ENCODE measurements around the gene AKAP12. TPM values are rescaled to one million over a fixed set of nuclear protein-coding genes. Genes with fewer than 3 reads are reported as not detected.

Gene AKAP12
- total and polyA plus RNA-seq, 7 donors: 2.5 to 13.1 (median 7.5) TPM

DNA sequence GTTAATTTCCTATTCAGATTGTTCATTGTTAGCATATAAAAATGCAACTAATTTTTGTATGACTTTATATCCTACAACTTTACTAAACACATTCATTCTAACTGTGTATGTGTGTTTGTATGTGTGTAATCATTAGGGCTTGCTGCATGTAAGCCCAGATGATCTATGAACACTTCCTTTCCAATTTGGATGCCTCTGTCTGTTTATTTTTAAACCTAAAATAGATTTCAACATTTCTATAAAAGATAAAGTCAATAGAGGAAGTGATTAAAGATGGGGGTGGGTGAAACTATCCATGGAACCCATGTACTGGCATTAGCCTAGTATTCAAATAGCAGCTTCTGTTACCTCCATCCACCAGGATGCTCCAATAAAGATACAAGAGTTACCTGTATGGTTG lies 15.7 kb upstream of the AKAP12 start:
- H3K4me1 ChIP-seq: no peaks in the 10 kb centered on the region
- no peak for ATAC-seq

DNA sequence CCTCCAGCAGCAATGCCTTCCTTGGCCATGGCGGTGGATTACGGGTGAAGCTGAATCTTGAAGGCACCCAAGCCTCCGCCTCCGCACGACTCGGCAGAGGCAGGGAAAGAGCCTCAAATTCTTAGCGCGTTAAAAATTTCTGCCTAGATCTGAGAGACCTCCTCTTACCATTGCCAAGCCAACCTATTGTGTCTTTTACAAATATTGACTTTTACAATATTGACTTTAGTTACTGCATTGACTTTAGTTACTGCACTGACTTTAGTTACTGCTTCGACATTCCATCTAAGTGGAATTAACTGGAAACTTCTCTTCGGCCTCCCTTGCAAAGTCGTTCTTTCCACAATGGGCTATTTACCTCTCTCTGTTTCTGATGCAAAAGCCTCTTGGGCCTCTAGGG lies 13.8 kb upstream of the AKAP12 start:
- no peak for DNase-seq
- H3K36me3 ChIP-seq (ENCODE audit: insufficient read depth in 1 of 2, low read depth in 1 of 2): no peaks in the 10 kb centered on the region
- WGBS, 3 donors: 93 to 98% (median 96%) methylated on average over 11 of the region's 11 CpGs
- intact Hi-C loops (cut with DNase I): no loop called here
- no peak for ATAC-seq
- H3K4me3 ChIP-seq: no peak overlapping the region
- TF ChIP-seq, protein P1, sequence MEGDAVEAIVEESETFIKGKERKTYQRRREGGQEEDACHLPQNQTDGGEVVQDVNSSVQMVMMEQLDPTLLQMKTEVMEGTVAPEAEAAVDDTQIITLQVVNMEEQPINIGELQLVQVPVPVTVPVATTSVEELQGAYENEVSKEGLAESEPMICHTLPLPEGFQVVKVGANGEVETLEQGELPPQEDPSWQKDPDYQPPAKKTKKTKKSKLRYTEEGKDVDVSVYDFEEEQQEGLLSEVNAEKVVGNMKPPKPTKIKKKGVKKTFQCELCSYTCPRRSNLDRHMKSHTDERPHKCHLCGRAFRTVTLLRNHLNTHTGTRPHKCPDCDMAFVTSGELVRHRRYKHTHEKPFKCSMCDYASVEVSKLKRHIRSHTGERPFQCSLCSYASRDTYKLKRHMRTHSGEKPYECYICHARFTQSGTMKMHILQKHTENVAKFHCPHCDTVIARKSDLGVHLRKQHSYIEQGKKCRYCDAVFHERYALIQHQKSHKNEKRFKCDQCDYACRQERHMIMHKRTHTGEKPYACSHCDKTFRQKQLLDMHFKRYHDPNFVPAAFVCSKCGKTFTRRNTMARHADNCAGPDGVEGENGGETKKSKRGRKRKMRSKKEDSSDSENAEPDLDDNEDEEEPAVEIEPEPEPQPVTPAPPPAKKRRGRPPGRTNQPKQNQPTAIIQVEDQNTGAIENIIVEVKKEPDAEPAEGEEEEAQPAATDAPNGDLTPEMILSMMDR (IDR thresholded peaks at IDR 0.05): no peak
- H3K27ac ChIP-seq: no peak overlapping the region
- H3K4me1 ChIP-seq: no peaks in the 10 kb centered on the region
- peaks cover 0 to 2% (median 0%) of the 10 kb centered on the region in 3 donors for H3K27me3 ChIP-seq (ENCODE audit: insufficient read depth in 3 of 3, low read length in 2 of 3)
- H3K9me3 ChIP-seq: no peaks in the 10 kb centered on the region

More for the DNA sequence above, 15.7 kb upstream of the AKAP12 start:
- no peaks in the 10 kb centered on the region for H3K27me3 ChIP-seq (ENCODE audit: insufficient read depth in 3 of 3, low read length in 2 of 3)
- intact Hi-C loops (cut with DNase I): no loop called here
- DNase-seq: no peak
- H3K36me3 ChIP-seq (ENCODE audit: insufficient read depth in 1 of 2, low read depth in 1 of 2): no peaks in the 10 kb centered on the region
- no peak overlapping the region for H3K4me3 ChIP-seq
- H3K27ac ChIP-seq: no peak overlapping the region
- H3K9me3 ChIP-seq: no peaks in the 10 kb centered on the region
- TF ChIP-seq, protein P1 (IDR thresholded peaks at IDR 0.05): no peak

DNA sequence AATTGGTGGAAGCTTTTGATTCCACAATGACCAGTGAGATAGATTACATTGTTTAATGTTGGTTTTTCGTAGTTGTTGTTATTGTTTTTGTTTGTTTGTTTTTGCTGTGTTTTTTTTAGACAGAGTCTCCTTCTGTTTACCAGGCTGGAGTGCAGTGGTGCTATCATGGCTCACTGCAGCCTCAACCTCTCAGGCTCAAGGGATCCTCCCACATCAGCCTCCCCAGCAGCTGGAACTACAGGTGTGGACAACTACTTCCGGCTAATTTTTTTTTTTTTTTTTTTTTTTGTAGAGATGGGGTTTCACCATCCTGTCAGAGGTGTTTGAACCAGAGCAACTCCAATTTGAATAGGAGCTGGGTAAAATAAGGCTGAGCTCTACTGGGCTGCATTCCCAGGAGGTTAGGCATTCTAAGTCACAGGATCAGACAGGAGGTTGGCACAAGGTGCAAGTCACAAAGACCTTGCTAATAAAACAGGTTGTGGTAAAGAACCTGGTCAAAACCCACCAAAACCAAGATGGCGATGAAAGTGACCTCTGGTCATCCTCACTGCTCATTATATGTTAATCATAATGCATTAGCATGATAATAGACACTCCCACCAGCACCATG lies 10.9 kb upstream of the AKAP12 start:
- H3K4me1 ChIP-seq: no peaks in the 10 kb centered on the region
- DNase-seq: no peak
- H3K36me3 ChIP-seq (ENCODE audit: insufficient read depth in 1 of 2, low read depth in 1 of 2): no peaks in the 10 kb centered on the region
- no peak overlapping the region for H3K4me3 ChIP-seq
- WGBS, 3 donors: 86 to 96% (median 93%) methylated on average over 2 to 3 of the region's 3 CpGs
- peaks cover 0 to 2% (median 0%) of the 10 kb centered on the region in 3 donors for H3K27me3 ChIP-seq (ENCODE audit: insufficient read depth in 3 of 3, low read length in 2 of 3)
- TF ChIP-seq, protein P1 (IDR thresholded peaks at IDR 0.05): no peak
- ATAC-seq: no peak
- intact Hi-C loops (cut with DNase I): no loop called here
- H3K27ac ChIP-seq: no peak overlapping the region
- no peaks in the 10 kb centered on the region for H3K9me3 ChIP-seq

DNA sequence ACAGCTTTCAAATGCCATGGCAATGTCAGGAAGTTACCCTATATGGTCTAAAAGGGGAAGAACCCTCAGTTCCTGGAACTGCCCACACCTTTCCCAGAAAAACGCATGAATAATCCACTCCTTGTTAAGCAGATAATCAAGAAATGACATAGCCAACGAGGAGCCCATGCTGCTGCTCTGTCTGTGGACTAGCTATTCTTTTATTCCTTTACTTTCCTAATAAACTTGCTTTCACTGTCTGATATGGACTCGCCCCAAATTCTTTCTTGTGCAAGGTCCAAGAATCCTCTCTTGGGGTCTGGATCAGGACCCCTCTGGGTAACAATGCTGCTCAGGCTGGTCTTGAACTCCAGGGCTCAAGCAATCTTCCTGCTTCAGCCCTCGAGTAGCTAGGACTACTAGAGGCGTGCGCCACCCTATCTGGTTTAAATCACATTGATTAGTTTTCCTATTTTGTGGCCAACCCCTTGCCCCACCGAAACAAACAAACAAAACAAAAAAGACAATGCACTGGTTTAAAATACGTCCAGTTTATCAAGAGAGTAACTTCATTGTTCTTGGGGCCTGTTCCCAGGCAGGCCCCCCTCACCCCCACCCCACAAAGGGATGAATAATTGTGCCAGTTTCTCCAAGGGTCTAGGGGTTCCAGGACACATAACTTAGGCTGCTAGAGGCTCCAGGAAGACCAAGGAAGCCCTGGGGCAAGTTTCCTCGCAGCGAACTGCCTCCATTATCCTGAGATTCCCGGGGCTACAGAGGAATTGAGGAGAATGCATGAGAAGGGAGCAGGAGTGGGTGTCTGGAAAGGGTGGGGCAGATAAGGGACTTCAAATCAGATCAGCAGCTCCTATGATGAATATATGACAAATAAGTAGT lies 10.1 kb upstream of the AKAP12 start:
- WGBS, 3 donors: 83 to 90% (median 86%) methylated on average over 11 of the region's 11 CpGs
- H3K9me3 ChIP-seq: no peaks in the 10 kb centered on the region
- TF ChIP-seq, protein P1 (IDR thresholded peaks at IDR 0.05): no peak

More for the DNA sequence above, 10.1 kb upstream of the AKAP12 start:
- intact Hi-C loops (cut with DNase I): no loop called here
- no peak overlapping the region for H3K27ac ChIP-seq
- H3K27me3 ChIP-seq (ENCODE audit: insufficient read depth in 3 of 3, low read length in 2 of 3): peaks cover 0 to 2% (median 0%) of the 10 kb centered on the region in 3 donors
- no peaks in the 10 kb centered on the region for H3K4me1 ChIP-seq
- DNase-seq (no peak), ATAC-seq (no peak)
- H3K36me3 ChIP-seq (ENCODE audit: insufficient read depth in 1 of 2, low read depth in 1 of 2): no peaks in the 10 kb centered on the region
- no peak overlapping the region for H3K4me3 ChIP-seq
